Measurements from ENCODE around the gene KLHL29.

Gene KLHL29

DNA sequence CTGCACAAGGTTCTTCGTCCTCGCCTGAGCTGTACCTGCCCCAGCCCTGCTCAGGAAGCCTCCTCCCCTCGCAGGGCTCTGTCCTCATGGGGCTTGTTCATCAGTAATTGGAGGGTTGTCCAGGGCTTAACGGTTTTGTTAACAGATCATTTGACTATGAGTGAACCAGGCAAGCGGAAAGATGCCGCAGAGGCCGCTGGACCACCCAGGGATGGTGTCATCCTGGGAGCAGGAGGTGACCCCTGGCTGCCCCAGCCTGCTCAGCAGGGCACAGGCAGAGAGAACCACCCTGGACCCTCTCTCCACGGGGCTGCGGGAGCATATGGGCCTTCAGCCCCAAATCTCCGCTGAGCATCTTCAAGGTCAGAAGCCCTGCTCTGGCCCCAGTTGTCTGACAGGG is 264.3 kb downstream of the KLHL29 start:
- Histone ChIP-seq H3K4me1 (ENCODE audit: insufficient read depth, low read length) (no peaks in the 10 kb centered on the region), H3K4me2 (ENCODE audit: insufficient read depth, low read length) (no peak overlapping the region), H4K20me1 (ENCODE audit: insufficient read depth, low read length) (peaks cover 3% of the 10 kb centered on the region; the same call in 1 of the 2 replicates), H3K27me3 (ENCODE audit: insufficient read depth, low read length, poor library complexity) (no peaks in the 10 kb centered on the region), H3K4me3 (ENCODE audit: low read depth in 1 of 2, low read length in 2 of 2) (no peak overlapping the region), H3K27ac (ENCODE audit: low read length) (no peak overlapping the region), H3K36me3 (ENCODE audit: insufficient read depth, low read length) (no peaks in the 10 kb centered on the region), H2AFZ (ENCODE audit: low read depth, low read length) (no peak overlapping the region), H3K9ac (ENCODE audit: low read depth, low read length) (no peak overlapping the region), H3K79me2 (ENCODE audit: insufficient read depth, low read length) (no peaks in the 10 kb centered on the region), H3K9me3 (ENCODE audit: insufficient read depth, low read length, severe bottlenecking) (no peaks in the 10 kb centered on the region)
- no peak for TF ChIP-seq EZH2 (IDR thresholded peaks at IDR 0.05; ENCODE audit: borderline replicate concordance, low read depth, low read length, severe bottlenecking)
- TF ChIP-seq, protein P1, sequence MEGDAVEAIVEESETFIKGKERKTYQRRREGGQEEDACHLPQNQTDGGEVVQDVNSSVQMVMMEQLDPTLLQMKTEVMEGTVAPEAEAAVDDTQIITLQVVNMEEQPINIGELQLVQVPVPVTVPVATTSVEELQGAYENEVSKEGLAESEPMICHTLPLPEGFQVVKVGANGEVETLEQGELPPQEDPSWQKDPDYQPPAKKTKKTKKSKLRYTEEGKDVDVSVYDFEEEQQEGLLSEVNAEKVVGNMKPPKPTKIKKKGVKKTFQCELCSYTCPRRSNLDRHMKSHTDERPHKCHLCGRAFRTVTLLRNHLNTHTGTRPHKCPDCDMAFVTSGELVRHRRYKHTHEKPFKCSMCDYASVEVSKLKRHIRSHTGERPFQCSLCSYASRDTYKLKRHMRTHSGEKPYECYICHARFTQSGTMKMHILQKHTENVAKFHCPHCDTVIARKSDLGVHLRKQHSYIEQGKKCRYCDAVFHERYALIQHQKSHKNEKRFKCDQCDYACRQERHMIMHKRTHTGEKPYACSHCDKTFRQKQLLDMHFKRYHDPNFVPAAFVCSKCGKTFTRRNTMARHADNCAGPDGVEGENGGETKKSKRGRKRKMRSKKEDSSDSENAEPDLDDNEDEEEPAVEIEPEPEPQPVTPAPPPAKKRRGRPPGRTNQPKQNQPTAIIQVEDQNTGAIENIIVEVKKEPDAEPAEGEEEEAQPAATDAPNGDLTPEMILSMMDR (IDR thresholded peaks at IDR 0.05; ENCODE audit: borderline replicate concordance, extremely low read depth, low read length, poor library complexity, severe bottlenecking): no peak
- no peak for ATAC-seq (ENCODE audit: insufficient read depth, low read depth)
- no peak for DNase-seq

- H3K36me3 ChIP-seq (ENCODE audit: insufficient read depth, low read length): no peaks in the 10 kb centered on the region
- ATAC-seq (ENCODE audit: insufficient read depth, low read depth): peak; percentile 73; the same call in 2 of the 3 replicates
- no peak overlapping the region for H3K9ac ChIP-seq (ENCODE audit: low read depth, low read length)
- no peaks in the 10 kb centered on the region for H3K9me3 ChIP-seq (ENCODE audit: insufficient read depth, low read length, severe bottlenecking)
- no peaks in the 10 kb centered on the region for H3K4me1 ChIP-seq (ENCODE audit: insufficient read depth, low read length)
- H4K20me1 ChIP-seq (ENCODE audit: insufficient read depth, low read length): peaks cover 3% of the 10 kb centered on the region; the same call in 1 of the 2 replicates
- DNase-seq: peak; percentile 41
- no peak overlapping the region for H3K4me2 ChIP-seq (ENCODE audit: insufficient read depth, low read length)
- H3K27me3 ChIP-seq (ENCODE audit: insufficient read depth, low read length, poor library complexity): no peaks in the 10 kb centered on the region
- TF ChIP-seq, protein P1 (IDR thresholded peaks at IDR 0.05; ENCODE audit: borderline replicate concordance, extremely low read depth, low read length, poor library complexity, severe bottlenecking): no peak
- TF ChIP-seq EZH2 (IDR thresholded peaks at IDR 0.05; ENCODE audit: borderline replicate concordance, low read depth, low read length, severe bottlenecking): no peak
- H3K79me2 ChIP-seq (ENCODE audit: insufficient read depth, low read length): no peaks in the 10 kb centered on the region
- H2AFZ ChIP-seq (ENCODE audit: low read depth, low read length): no peak overlapping the region
- H3K4me3 ChIP-seq (ENCODE audit: low read depth in 1 of 2, low read length in 2 of 2): no peak overlapping the region
- H3K27ac ChIP-seq (ENCODE audit: low read length): no peak overlapping the region
Measured at GRCh38 chr2:23649819-23650218, 264.8 kb downstream of the KLHL29 start.

DNA sequence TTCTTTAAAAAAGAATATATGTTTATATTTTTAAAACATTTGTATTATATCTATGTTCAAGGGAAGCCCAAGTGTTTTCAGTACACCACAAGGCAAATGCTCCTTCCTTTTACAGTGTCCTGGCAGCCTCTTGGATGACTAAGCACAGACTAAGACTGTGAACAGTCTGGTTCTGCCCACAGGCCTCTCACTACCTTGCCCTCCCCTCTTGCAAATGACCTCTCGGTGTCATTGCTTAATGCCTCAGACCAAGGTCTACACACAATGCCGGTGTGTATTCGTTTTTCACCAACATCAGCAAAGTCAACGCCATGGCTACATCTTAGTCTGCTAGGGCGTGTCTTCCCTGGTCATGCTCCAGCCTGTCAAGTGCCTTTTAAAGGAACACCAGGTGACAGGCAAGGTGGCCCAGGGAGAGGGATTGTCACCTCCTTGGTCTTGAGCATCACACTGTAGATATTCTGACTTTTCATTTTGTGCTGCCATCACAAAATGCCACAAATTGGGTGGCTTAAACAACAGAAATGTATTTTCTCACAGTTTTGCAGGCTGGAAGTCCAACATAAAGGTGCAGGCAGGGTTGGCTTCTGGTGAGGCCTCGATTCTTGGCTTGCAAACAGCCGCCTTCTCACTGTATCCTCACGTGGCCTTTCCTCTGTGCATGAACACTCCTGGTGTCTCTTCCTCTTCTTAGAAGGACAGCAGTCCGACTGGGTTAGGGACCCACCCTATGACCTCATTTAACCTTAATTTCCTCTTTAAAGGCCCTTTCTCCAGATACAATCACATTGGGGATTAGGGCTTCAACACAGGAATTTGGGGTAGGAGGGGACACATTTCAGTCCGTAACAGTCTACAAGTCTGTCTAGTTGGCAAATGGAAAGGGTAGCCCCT is 266.5 kb downstream of the KLHL29 start:
- Histone ChIP-seq H3K4me1 (ENCODE audit: insufficient read depth, low read length) (no peaks in the 10 kb centered on the region), H4K20me1 (ENCODE audit: insufficient read depth, low read length) (peaks cover 3% of the 10 kb centered on the region; the same call in 1 of the 2 replicates), H3K9ac (ENCODE audit: low read depth, low read length) (no peak overlapping the region), H2AFZ (ENCODE audit: low read depth, low read length) (no peak overlapping the region), H3K79me2 (ENCODE audit: insufficient read depth, low read length) (no peaks in the 10 kb centered on the region), H3K27me3 (ENCODE audit: insufficient read depth, low read length, poor library complexity) (no peaks in the 10 kb centered on the region), H3K36me3 (ENCODE audit: insufficient read depth, low read length) (no peaks in the 10 kb centered on the region), H3K9me3 (ENCODE audit: insufficient read depth, low read length, severe bottlenecking) (no peaks in the 10 kb centered on the region), H3K4me3 (ENCODE audit: low read depth in 1 of 2, low read length in 2 of 2) (no peak overlapping the region), H3K4me2 (ENCODE audit: insufficient read depth, low read length) (no peak overlapping the region), H3K27ac (ENCODE audit: low read length) (no peak overlapping the region)
- TF ChIP-seq, protein P1 (IDR thresholded peaks at IDR 0.05; ENCODE audit: borderline replicate concordance, extremely low read depth, low read length, poor library complexity, severe bottlenecking): no peak
- TF ChIP-seq EZH2 (IDR thresholded peaks at IDR 0.05; ENCODE audit: borderline replicate concordance, low read depth, low read length, severe bottlenecking): no peak
- no peak for ATAC-seq (ENCODE audit: insufficient read depth, low read depth)
- DNase-seq: no peak

Measured in DND-41 (cell line).